Central memory CD8-positive, alpha-beta T cell (primary cell): ENCODE results near the gene GPD2.

Experiments
- ATAC-seq: fragments of 150-1000 bp; cut with Tn5 transposase; replicated peaks from 2 replicates; pipeline ENCODE4 v1.10.0; 2022; ENCODE audit warnings: mild to moderate bottlenecking, moderate FRiP score, moderate number of reproducible peaks; ENCODE audit not compliant: poor library complexity, severe bottlenecking; ENCODE audit errors: extremely low read depth
- DNase-seq, 2 donors: peaks; one replicate each; pipeline ENCODE4 v3.0.0; 2021; ENCODE audit warnings: low spot score in 2 of 2
- H3K27ac Mint-ChIP-seq: one replicate; pipeline ENCODE4 v1.8.0; 2022; ENCODE audit warnings: low read depth, mild to moderate bottlenecking, moderate library complexity, mixed read lengths
- H3K27me3 Mint-ChIP-seq: one replicate; pipeline ENCODE4 v1.8.0; 2022; ENCODE audit warnings: mixed read lengths
- H3K36me3 Mint-ChIP-seq: one replicate; pipeline ENCODE4 v1.8.0; 2022; ENCODE audit warnings: mild to moderate bottlenecking, moderate library complexity, mixed read lengths; ENCODE audit not compliant: insufficient read depth
- H3K4me1 Mint-ChIP-seq: one replicate; pipeline ENCODE4 v1.8.0; 2022; ENCODE audit warnings: mixed read lengths
- H3K4me3 Mint-ChIP-seq: one replicate; pipeline ENCODE4 v1.8.0; 2022; ENCODE audit warnings: mild to moderate bottlenecking, moderate library complexity, mixed read lengths
- H3K9me3 Mint-ChIP-seq: one replicate; pipeline ENCODE4 v1.8.0; 2022; ENCODE audit warnings: mixed read lengths

GPD2 gene

GRCh38 chr2:156563994-156564753 is 128.0 kb downstream of the GPD2 start:
- no peak overlapping the region for H3K4me3 Mint-ChIP-seq
- H3K27me3 Mint-ChIP-seq = no peaks in the 10 kb centered on the region
- H3K36me3 Mint-ChIP-seq = peaks cover 6% of the 10 kb centered on the region
- no peaks in the 10 kb centered on the region for H3K9me3 Mint-ChIP-seq
- ATAC-seq = no peak
- H3K27ac Mint-ChIP-seq = no peak overlapping the region
- no peak for DNase-seq
- H3K4me1 Mint-ChIP-seq = peaks cover 19% of the 10 kb centered on the region

GRCh38 chr2:156565066-156565710 is 129.0 kb downstream of the GPD2 start:
- Mint-ChIP-seq H3K4me1 (peaks cover 19% of the 10 kb centered on the region), H3K36me3 (peaks cover 8% of the 10 kb centered on the region), H3K27me3 (no peaks in the 10 kb centered on the region), H3K27ac (no peak overlapping the region), H3K4me3 (no peak overlapping the region), H3K9me3 (no peaks in the 10 kb centered on the region)
- DNase-seq (no peak), ATAC-seq (no peak)

- no peak for DNase-seq
- Mint-ChIP-seq H3K9me3 (no peaks in the 10 kb centered on the region), H3K4me1 (peaks cover 7% of the 10 kb centered on the region), H3K36me3 (peaks cover 23% of the 10 kb centered on the region), H3K27ac (no peak overlapping the region), H3K27me3 (no peaks in the 10 kb centered on the region), H3K4me3 (no peak overlapping the region)
- no peak for ATAC-seq
Measured at GRCh38 chr2:156573710-156574109, 137.5 kb downstream of the GPD2 start.

GRCh38 chr2:156574112-156574511 is 137.9 kb downstream of the GPD2 start:
- no peak overlapping the region for H3K4me3 Mint-ChIP-seq
- no peak for DNase-seq
- H3K9me3 Mint-ChIP-seq = no peaks in the 10 kb centered on the region
- H3K36me3 Mint-ChIP-seq = peaks cover 19% of the 10 kb centered on the region
- no peak for ATAC-seq
- H3K27me3 Mint-ChIP-seq = no peaks in the 10 kb centered on the region
- peaks cover 7% of the 10 kb centered on the region for H3K4me1 Mint-ChIP-seq
- no peak overlapping the region for H3K27ac Mint-ChIP-seq

GRCh38 chr2:156576005-156576404 is 139.8 kb downstream of the GPD2 start:
- H3K36me3 Mint-ChIP-seq = peaks cover 18% of the 10 kb centered on the region
- no peak overlapping the region for H3K4me3 Mint-ChIP-seq
- H3K27me3 Mint-ChIP-seq = no peaks in the 10 kb centered on the region

GRCh38 chr2:156580501-156580900 is 144.3 kb downstream of the GPD2 start:
- H3K27me3 Mint-ChIP-seq = no peaks in the 10 kb centered on the region
- ATAC-seq = no peak
- H3K36me3 Mint-ChIP-seq = peaks cover 14% of the 10 kb centered on the region
- H3K9me3 Mint-ChIP-seq = no peaks in the 10 kb centered on the region
- no peak overlapping the region for H3K4me3 Mint-ChIP-seq
- no peak overlapping the region for H3K27ac Mint-ChIP-seq
- no peak for DNase-seq
- peaks cover 6% of the 10 kb centered on the region for H3K4me1 Mint-ChIP-seq

More at GRCh38 chr2:156576005-156576404, 139.8 kb downstream of the GPD2 start:
- Mint-ChIP-seq H3K4me1 (peaks cover 13% of the 10 kb centered on the region), H3K27ac (no peak overlapping the region), H3K9me3 (no peaks in the 10 kb centered on the region)
- ATAC-seq = no peak
- DNase-seq = no peak

GRCh38 chr2:156581280-156581679 is 145.1 kb downstream of the GPD2 start:
- peaks cover 6% of the 10 kb centered on the region for H3K4me1 Mint-ChIP-seq

GRCh38 chr2:156585457-156585856 is 149.3 kb downstream of the GPD2 start:
- no peak for DNase-seq
- no peaks in the 10 kb centered on the region for H3K9me3 Mint-ChIP-seq
- H3K36me3 Mint-ChIP-seq = peaks cover 5% of the 10 kb centered on the region
- H3K27ac Mint-ChIP-seq = no peak overlapping the region
- H3K27me3 Mint-ChIP-seq = no peaks in the 10 kb centered on the region
- H3K4me3 Mint-ChIP-seq = no peak overlapping the region
- ATAC-seq = no peak
- peaks cover 4% of the 10 kb centered on the region for H3K4me1 Mint-ChIP-seq

More at GRCh38 chr2:156581280-156581679, 145.1 kb downstream of the GPD2 start:
- Mint-ChIP-seq H3K36me3 (peaks cover 15% of the 10 kb centered on the region), H3K27me3 (no peaks in the 10 kb centered on the region), H3K27ac (no peak overlapping the region), H3K9me3 (no peaks in the 10 kb centered on the region), H3K4me3 (no peak overlapping the region)
- DNase-seq (no peak), ATAC-seq (no peak)

- Mint-ChIP-seq H3K9me3 (no peaks in the 10 kb centered on the region), H3K27me3 (no peaks in the 10 kb centered on the region), H3K4me3 (no peak overlapping the region), H3K36me3 (peaks cover 5% of the 10 kb centered on the region), H3K27ac (no peak overlapping the region), H3K4me1 (no peaks in the 10 kb centered on the region)
- ATAC-seq = no peak
- no peak for DNase-seq
Measured at GRCh38 chr2:156586621-156587020, 150.4 kb downstream of the GPD2 start.

- Mint-ChIP-seq H3K27me3 (no peaks in the 10 kb centered on the region), H3K4me1 (no peaks in the 10 kb centered on the region), H3K36me3 (peaks cover 1% of the 10 kb centered on the region), H3K4me3 (no peak overlapping the region), H3K27ac (no peak overlapping the region), H3K9me3 (no peaks in the 10 kb centered on the region)
- ATAC-seq (no peak), DNase-seq (no peak)
Measured at GRCh38 chr2:156589381-156590079, 153.4 kb downstream of the GPD2 start.

- Mint-ChIP-seq H3K9me3 (no peaks in the 10 kb centered on the region), H3K36me3 (peaks cover 1% of the 10 kb centered on the region), H3K4me1 (no peaks in the 10 kb centered on the region), H3K27ac (no peak overlapping the region), H3K27me3 (no peaks in the 10 kb centered on the region), H3K4me3 (no peak overlapping the region)
- DNase-seq (no peak), ATAC-seq (no peak)
Measured at GRCh38 chr2:156590085-156590739, 154.0 kb downstream of the GPD2 start.

GRCh38 chr2:156592809-156593593 is 156.8 kb downstream of the GPD2 start:
- H3K27me3 Mint-ChIP-seq = no peaks in the 10 kb centered on the region
- DNase-seq = no peak
- no peaks in the 10 kb centered on the region for H3K36me3 Mint-ChIP-seq
- ATAC-seq = no peak
- H3K9me3 Mint-ChIP-seq = no peaks in the 10 kb centered on the region
- no peaks in the 10 kb centered on the region for H3K4me1 Mint-ChIP-seq
- H3K4me3 Mint-ChIP-seq = no peak overlapping the region
- no peak overlapping the region for H3K27ac Mint-ChIP-seq
